Subcutaneous adipose tissue (tissue), 4 donors: ENCODE data around the gene ZSWIM1. TPM values are rescaled to one million over a fixed set of nuclear protein-coding genes. Genes with fewer than 3 reads are reported as not detected.

ENCODE experiments used
- CTCF ChIP-seq: fragments of 450-650 bp; IDR thresholded peaks from one replicate; pipeline ENCODE4 v1.5.1; 2016; ENCODE audit warnings: low read depth, mild to moderate bottlenecking, control low read depth, antibody characterized with exemption, moderate library complexity
- total RNA-seq, 4 donors: library from RNA; depleted of rRNA; stranded (reverse); fragments of >200 nt; gene quantifications; one replicate each; pipeline ENCODE4 v1.1.0, GENCODE V29; 2016

Gene ZSWIM1
- total RNA-seq, 4 donors from 2014 or later = 5.9 to 7.0 (median 6.7) TPM

GRCh38 chr20:45848421-45848820 is 32.6 kb upstream of the ZSWIM1 start:
- TF ChIP-seq CTCF = no peak

DNA sequence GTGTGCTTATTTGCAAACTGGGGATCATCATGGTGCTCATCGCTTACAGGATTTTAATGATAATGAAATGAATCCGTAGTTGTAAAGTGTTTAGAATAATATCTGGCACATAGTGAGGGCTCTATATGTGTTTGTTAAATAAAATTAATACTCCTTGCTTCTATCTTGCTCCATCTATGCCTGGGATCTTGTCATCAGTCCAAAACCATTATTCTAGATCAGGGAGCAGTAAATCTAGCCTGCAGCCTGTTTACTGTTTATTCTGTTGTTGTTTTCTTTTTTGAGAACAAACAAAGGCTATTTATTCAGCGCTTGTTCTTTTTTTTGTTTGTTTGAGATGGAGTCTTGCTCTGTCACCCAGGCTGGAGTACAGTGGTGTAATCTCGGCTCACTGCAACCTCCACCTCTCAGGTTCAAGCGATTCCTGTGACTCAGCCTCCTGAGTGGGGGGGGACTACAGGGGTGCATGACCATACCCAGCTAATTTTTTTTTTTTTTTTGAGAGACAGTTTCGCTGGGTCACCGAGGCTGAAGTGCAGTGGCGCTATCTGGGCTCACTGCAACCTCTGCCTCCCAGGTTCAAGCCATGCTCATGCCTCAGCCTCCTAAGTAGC is 32.0 kb upstream of the ZSWIM1 start:
- TF ChIP-seq CTCF = no peak

DNA sequence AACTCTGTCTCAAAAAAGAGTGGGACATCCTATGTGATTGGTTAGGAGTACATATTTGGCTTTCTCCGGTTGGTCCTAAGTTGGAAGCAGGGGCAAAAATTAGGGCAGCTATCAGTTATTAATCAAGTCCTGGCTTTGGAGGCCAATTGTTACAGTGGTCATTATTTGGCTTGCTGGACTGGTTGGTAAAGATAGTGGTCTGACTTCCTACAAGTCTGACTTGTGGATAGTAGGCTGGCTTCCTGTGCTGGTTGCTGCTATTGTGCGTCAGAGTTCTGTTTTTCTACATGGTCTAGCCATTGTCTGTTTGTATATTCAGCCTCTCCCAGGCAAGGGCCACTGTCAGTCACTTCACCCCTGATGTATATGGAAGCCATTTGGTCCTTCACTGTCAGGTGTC is 30.8 kb upstream of the ZSWIM1 start:
- TF ChIP-seq CTCF = no peak

GRCh38 chr20:45850926-45851325 is 30.1 kb upstream of the ZSWIM1 start:
- TF ChIP-seq CTCF = no peak

GRCh38 chr20:45851501-45851900 is 29.5 kb upstream of the ZSWIM1 start:
- TF ChIP-seq CTCF = no peak

- TF ChIP-seq CTCF = no peak
These were observed 28.7 kb upstream of the ZSWIM1 start for GRCh38 chr20:45852326-45852725.

- TF ChIP-seq CTCF = no peak
These were observed 27.5 kb upstream of the ZSWIM1 start for GRCh38 chr20:45853484-45853883.
